ENCODE results near the gene TIMM13. TPM values are rescaled to one million over a fixed set of nuclear protein-coding genes. Genes with fewer than 3 reads are reported as not detected.

TIMM13 gene
- total and polyA plus RNA-seq, 9 of the 15 experiments (the other 6 are each of a cell fraction or from before 2014, with no cell fraction given): 17.6 to 215 (median 71.8) TPM

DNA sequence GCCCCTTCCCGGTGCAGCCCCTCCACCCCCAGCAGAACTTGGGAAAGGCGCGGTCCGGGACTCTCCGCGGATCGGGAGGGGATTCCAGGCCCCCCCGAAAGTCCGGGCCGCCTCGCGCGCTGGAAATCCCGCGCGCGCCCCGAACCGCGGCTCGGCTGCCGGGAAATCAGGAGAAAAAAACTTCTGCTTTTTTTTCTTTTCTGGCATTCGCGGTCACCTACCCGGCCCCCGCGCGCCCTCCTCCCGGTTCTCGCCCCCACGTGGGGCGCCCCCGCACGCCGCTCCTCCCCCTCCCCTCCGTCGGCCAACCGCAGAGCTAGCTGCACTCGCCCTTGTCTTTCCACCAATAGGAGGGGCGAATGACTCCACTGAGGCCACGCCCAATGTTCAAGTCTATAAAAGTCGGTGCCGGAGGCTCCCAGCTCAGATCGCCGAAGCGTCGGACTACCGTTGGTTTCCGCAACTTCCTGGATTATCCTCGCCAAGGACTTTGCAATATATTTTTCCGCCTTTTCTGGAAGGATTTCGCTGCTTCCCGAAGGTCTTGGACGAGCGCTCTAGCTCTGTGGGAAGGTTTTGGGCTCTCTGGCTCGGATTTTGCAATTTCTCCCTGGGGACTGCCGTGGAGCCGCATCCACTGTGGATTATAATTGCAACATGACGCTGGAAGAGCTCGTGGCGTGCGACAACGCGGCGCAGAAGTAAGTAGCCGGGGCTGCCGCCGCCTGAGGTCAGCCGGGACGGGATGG, 48.5 kb upstream of the TIMM13 start, which contains the start of gene GADD45B (continued):
- TF ChIP-seq, protein P1, sequence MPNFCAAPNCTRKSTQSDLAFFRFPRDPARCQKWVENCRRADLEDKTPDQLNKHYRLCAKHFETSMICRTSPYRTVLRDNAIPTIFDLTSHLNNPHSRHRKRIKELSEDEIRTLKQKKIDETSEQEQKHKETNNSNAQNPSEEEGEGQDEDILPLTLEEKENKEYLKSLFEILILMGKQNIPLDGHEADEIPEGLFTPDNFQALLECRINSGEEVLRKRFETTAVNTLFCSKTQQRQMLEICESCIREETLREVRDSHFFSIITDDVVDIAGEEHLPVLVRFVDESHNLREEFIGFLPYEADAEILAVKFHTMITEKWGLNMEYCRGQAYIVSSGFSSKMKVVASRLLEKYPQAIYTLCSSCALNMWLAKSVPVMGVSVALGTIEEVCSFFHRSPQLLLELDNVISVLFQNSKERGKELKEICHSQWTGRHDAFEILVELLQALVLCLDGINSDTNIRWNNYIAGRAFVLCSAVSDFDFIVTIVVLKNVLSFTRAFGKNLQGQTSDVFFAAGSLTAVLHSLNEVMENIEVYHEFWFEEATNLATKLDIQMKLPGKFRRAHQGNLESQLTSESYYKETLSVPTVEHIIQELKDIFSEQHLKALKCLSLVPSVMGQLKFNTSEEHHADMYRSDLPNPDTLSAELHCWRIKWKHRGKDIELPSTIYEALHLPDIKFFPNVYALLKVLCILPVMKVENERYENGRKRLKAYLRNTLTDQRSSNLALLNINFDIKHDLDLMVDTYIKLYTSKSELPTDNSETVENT (CRISPR knock-in tag; IDR thresholded peaks at IDR 0.05): no peak
- no peak for TF ChIP-seq ZNF561 (CRISPR knock-in tag; conservative IDR thresholded peaks at IDR 0.05)
- no peak for TF ChIP-seq BACH1 (tag; IDR thresholded peaks at IDR 0.05)
- no peak for TF ChIP-seq PPARD (CRISPR knock-in tag; IDR thresholded peaks at IDR 0.05)
- TF ChIP-seq, protein P2, sequence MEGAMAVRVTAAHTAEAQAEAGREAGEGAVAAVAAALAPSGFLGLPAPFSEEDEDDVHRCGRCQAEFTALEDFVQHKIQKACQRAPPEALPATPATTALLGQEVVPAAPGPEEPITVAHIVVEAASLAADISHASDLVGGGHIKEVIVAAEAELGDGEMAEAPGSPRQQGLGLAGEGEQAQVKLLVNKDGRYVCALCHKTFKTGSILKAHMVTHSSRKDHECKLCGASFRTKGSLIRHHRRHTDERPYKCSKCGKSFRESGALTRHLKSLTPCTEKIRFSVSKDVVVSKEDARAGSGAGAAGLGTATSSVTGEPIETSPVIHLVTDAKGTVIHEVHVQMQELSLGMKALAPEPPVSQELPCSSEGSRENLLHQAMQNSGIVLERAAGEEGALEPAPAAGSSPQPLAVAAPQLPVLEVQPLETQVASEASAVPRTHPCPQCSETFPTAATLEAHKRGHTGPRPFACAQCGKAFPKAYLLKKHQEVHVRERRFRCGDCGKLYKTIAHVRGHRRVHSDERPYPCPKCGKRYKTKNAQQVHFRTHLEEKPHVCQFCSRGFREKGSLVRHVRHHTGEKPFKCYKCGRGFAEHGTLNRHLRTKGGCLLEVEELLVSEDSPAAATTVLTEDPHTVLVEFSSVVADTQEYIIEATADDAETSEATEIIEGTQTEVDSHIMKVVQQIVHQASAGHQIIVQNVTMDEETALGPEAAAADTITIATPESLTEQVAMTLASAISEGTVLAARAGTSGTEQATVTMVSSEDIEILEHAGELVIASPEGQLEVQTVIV (CRISPR knock-in tag; IDR thresholded peaks at IDR 0.05; ENCODE audit: borderline replicate concordance): no peak
- 0 out of 4 replicates have a peak, but pooled peaks of 1 of the 2 experiments have one; percentile 60 for TF ChIP-seq TEAD1 (CRISPR knock-in tag; IDR thresholded peaks at IDR 0.05)
- TF ChIP-seq, protein P3, sequence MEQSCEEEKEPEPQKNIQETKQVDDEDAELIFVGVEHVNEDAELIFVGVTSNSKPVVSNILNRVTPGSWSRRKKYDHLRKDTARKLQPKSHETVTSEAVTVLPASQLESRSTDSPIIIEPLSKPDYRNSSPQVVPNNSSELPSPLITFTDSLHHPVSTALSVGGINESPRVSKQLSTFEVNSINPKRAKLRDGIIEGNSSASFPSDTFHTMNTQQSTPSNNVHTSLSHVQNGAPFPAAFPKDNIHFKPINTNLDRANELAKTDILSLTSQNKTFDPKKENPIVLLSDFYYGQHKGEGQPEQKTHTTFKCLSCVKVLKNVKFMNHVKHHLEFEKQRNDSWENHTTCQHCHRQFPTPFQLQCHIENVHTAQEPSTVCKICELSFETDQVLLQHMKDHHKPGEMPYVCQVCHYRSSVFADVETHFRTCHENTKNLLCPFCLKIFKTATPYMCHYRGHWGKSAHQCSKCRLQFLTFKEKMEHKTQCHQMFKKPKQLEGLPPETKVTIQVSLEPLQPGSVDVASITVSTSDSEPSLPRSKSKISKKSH (CRISPR knock-in tag; IDR thresholded peaks at IDR 0.05): no peak
- TF ChIP-seq ZNF174 (CRISPR knock-in tag; IDR thresholded peaks at IDR 0.05): no peak
- TF ChIP-seq NUFIP1 (IDR thresholded peaks at IDR 0.05; ENCODE audit: partially characterized antibody): no peak
- TF ChIP-seq, protein P4, sequence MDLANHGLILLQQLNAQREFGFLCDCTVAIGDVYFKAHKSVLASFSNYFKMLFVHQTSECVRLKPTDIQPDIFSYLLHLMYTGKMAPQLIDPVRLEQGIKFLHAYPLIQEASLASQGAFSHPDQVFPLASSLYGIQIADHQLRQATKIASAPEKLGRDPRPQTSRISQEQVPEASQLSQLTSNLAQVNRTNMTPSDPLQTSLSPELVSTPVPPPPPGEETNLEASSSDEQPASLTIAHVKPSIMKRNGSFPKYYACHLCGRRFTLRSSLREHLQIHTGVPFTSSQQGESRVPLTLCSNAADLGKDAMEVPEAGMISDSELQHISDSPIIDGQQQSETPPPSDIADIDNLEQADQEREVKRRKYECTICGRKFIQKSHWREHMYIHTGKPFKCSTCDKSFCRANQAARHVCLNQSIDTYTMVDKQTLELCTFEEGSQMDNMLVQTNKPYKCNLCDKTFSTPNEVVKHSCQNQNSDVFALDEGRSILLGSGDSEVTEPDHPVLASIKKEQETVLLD (IDR thresholded peaks at IDR 0.05): peak; percentile 46; the same call in 1 of the 2 replicates
- TF ChIP-seq TRIM28 (IDR thresholded peaks at IDR 0.05): no peak
- TF ChIP-seq ZC3H8 (IDR thresholded peaks at IDR 0.05): 0 out of 2 replicates have a peak, but pooled peaks have one; percentile 54
- no peak for TF ChIP-seq DACH1 (IDR thresholded peaks at IDR 0.05; ENCODE audit: partially characterized antibody)
- peak; percentile 30 for TF ChIP-seq OTX1 (CRISPR knock-in tag; IDR thresholded peaks at IDR 0.05)
- TF ChIP-seq, protein P5, sequence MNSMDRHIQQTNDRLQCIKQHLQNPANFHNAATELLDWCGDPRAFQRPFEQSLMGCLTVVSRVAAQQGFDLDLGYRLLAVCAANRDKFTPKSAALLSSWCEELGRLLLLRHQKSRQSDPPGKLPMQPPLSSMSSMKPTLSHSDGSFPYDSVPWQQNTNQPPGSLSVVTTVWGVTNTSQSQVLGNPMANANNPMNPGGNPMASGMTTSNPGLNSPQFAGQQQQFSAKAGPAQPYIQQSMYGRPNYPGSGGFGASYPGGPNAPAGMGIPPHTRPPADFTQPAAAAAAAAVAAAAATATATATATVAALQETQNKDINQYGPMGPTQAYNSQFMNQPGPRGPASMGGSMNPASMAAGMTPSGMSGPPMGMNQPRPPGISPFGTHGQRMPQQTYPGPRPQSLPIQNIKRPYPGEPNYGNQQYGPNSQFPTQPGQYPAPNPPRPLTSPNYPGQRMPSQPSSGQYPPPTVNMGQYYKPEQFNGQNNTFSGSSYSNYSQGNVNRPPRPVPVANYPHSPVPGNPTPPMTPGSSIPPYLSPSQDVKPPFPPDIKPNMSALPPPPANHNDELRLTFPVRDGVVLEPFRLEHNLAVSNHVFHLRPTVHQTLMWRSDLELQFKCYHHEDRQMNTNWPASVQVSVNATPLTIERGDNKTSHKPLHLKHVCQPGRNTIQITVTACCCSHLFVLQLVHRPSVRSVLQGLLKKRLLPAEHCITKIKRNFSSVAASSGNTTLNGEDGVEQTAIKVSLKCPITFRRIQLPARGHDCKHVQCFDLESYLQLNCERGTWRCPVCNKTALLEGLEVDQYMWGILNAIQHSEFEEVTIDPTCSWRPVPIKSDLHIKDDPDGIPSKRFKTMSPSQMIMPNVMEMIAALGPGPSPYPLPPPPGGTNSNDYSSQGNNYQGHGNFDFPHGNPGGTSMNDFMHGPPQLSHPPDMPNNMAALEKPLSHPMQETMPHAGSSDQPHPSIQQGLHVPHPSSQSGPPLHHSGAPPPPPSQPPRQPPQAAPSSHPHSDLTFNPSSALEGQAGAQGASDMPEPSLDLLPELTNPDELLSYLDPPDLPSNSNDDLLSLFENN (IDR thresholded peaks at IDR 0.05; ENCODE audit: low read depth in 2 of 2, low read length in 2 of 2): peak in 1 of 2 experiments; percentile 78; a peak in 2 of 4 replicates
- TF ChIP-seq MTA1 (IDR thresholded peaks at IDR 0.05; ENCODE audit: borderline replicate concordance): no peak

Measured in K562 (cell line).